A549 treated with AZD9567 at 1 μM for 4 hours (cell line): ENCODE results near the gene GBP5. TPM values are rescaled to one million over a fixed set of nuclear protein-coding genes. Genes with fewer than 3 reads are reported as not detected.

Experiments used
- total RNA-seq: library from RNA; stranded (reverse); fragments of 200-300 nt; extraction: Qiagen RNA extraction; gene quantifications from 5 replicates; pipeline ENCODE4 v1.2.3, GENCODE V29; 2022; ENCODE audit not compliant: insufficient read depth

GBP5 gene, protein sequence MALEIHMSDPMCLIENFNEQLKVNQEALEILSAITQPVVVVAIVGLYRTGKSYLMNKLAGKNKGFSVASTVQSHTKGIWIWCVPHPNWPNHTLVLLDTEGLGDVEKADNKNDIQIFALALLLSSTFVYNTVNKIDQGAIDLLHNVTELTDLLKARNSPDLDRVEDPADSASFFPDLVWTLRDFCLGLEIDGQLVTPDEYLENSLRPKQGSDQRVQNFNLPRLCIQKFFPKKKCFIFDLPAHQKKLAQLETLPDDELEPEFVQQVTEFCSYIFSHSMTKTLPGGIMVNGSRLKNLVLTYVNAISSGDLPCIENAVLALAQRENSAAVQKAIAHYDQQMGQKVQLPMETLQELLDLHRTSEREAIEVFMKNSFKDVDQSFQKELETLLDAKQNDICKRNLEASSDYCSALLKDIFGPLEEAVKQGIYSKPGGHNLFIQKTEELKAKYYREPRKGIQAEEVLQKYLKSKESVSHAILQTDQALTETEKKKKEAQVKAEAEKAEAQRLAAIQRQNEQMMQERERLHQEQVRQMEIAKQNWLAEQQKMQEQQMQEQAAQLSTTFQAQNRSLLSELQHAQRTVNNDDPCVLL
- total RNA-seq, result 0.02 to 0.05 TPM (median 0.03 TPM) in 3 of 5 replicates, not detected in the others

DNA sequence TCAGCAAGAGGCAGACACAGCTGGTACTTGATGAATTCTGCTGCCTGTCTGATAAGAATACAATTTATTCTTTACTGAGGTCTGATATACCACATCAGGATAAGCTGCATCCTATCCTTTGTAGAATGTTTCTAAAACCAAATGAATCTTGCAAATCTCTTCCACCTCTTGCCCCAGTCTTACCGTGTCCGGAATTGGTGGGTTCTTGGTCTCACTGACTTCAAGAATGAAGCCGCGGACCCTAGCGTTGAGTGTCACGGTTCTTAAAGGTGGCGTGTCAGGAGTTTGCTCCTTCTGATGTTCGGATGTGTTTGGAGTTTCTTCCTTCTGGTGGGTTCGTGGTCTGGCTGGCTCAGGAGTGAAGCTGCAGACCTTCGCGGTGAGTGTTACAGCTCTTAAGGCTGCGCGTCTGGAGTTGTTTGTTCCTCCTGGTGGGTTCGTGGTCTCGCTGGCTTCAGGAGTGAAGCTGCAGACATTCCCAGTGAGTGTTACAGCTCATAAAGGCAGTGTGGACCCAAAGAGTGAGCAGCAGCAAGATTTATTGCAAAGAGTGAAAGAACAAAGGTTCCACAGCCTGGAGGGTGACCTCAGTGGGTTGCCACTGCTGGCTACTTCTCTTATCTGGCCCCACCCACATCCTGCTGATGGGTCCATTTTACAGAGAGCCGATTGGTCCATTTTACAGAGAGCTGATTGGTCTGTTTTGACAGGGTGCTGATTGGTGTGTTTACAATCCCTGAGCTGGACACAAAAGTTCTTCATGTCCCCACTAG is at the start of gene GBP5:
Gene GBP5, minus strand, starts transcription at position 592 of the 773 bp plus-strand sequence. CDS start 3,305 bp downstream, outside the sequence.

Other genes with a start within 250 kb of the GBP5 start
- 0.69 to 0.92 TPM (median 0.81 TPM) in 4 of 5 replicates, not detected in the other for gene GBP3, start 250.0 kb downstream of the GBP5 start, total RNA-seq
- gene GBP1, start 207.7 kb downstream of the GBP5 start, total RNA-seq, result 0.06 to 0.10 TPM (median 0.08 TPM) in 4 of 5 replicates, not detected in the other
- 0.49 to 1.0 TPM (median 0.69 TPM) in 4 of 5 replicates, not detected in the other for gene GBP2, start 146.7 kb downstream of the GBP5 start, total RNA-seq
- gene GBP7, start 96.9 kb downstream of the GBP5 start, total RNA-seq, result not detected in 5 replicates
- gene GBP4, start 73.9 kb downstream of the GBP5 start, total RNA-seq, result 0.01 to 0.08 TPM in 2 of 5 replicates, not detected in the others
- not detected in 5 replicates for gene GBP6, start 91.2 kb upstream of the GBP5 start, total RNA-seq